Activated T-cell treated with anti-CD3 and anti-CD28 coated beads, Interleukin-2, amount 50 U/mL, for 72 hours (primary cell): Measurements from ENCODE around the gene PSMD2. TPM values are rescaled to one million over a fixed set of nuclear protein-coding genes. Genes with fewer than 3 reads are reported as not detected.

ENCODE experiments used
- ATAC-seq, 2 donors: fragments of 150-1000 bp; cut with Tn5 transposase; replicated peaks in 1 of 2; 2 replicates each; pipeline ENCODE4 v1.10.0; 2021; ENCODE audit warnings: moderate library complexity in 2 of 2, mild to moderate bottlenecking in 1 of 2
- DNase-seq, 2 donors: peaks; one replicate each; pipeline ENCODE4 v3.0.0; 2021 to 2022; ENCODE audit warnings: mixed read lengths in 1 of 2
- H3K27ac Mint-ChIP-seq: one replicate; pipeline ENCODE4 v1.8.0; 2022; ENCODE audit warnings: mild to moderate bottlenecking, moderate library complexity, mixed read lengths
- H3K27me3 Mint-ChIP-seq: one replicate; pipeline ENCODE4 v1.8.0; 2022; ENCODE audit warnings: low read depth, mixed read lengths
- H3K36me3 Mint-ChIP-seq, 2 donors: one replicate each; pipeline ENCODE4 v1.8.0; 2022; ENCODE audit warnings: mixed read lengths in 2 of 2, mild to moderate bottlenecking in 1 of 2; ENCODE audit not compliant: insufficient read depth in 2 of 2
- H3K4me1 Mint-ChIP-seq: one replicate; pipeline ENCODE4 v1.8.0; 2022; ENCODE audit warnings: low read depth, mixed read lengths
- H3K4me3 Mint-ChIP-seq, 2 donors: one replicate each; pipeline ENCODE4 v1.8.0; 2022; ENCODE audit warnings: mild to moderate bottlenecking in 2 of 2, mixed read lengths in 2 of 2, moderate library complexity in 2 of 2
- H3K9me3 Mint-ChIP-seq, 2 donors: one replicate each; pipeline ENCODE4 v1.8.0; 2022; ENCODE audit warnings: mixed read lengths in 2 of 2
- total RNA-seq, 2 donors: library from RNA; stranded (reverse); gene quantifications; one replicate each; pipeline ENCODE4 v1.2.3, GENCODE V29; 2022

Gene PSMD2
- total RNA-seq, 2 donors from 2014 or later: 169 to 184 TPM

DNA sequence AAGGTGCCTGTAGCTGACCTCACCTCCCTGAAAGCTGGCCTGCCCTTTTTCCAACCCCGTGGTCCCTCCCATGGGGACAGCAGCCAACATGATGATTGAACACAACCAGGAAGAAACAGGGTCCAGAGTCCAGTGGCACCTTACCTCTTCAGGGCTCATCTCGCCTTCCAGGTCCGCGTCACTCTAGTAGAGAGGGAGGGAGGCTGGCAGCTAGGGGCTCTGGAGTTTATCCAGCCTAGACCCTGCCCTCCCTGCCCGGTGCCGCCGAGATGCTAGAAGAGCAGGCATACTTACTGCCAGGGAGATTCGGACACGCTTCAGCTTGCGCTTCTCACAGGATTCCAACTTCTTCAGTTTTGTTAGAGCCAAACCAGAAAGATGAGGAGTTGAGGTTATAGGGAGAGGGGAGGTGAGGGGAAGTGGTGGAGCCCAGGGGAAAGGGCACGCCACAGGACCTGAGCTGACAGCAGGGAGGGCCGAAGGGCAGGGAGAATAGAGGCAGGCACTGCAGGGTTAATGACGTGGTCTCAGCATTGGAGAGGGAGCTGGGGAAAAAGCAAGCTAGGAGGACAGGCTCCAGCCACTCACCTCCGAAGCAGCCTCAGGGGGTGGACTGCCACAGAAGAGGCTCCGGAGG lies 53.2 kb downstream of the PSMD2 start:
- DNase-seq: no peak
- Mint-ChIP-seq H3K4me1 (peaks cover 5% of the 10 kb centered on the region), H3K36me3 (no peaks in the 10 kb centered on the region), H3K9me3 (no peaks in the 10 kb centered on the region), H3K4me3 (no peak overlapping the region), H3K27me3 (no peaks in the 10 kb centered on the region), H3K27ac (no peak overlapping the region)
- no peak for ATAC-seq

DNA sequence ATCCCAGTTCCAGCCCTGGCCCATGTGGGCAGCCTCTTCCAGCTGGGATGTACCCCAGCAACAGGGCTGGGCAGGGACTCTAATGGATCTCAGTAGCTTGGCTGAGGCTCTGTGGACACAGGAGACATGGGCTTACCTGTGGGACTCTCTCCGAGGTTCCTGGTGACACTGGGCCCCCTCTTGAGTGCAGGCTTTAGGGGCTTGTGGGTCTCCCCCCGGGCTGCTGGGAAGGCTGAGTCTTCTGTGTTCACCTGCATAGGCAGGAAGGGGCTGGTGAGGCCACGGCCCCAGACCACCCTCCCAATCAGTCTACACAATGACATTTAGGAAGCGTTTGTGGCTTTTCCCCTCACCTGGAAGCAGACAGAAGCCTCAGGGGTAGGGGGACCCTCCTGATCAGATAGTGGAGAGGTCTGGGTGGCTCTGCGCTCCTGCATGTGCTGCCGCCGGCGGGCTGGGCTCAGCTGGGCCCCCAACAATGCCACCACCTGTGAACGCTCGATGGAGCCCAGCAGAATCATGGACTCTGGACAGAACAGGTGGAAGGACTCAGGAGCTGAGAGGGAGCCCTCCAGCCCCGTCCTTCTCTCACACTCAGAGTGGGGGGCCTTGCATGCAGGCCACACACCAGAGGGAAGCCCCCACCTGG lies 54.0 kb downstream of the PSMD2 start:
- Mint-ChIP-seq H3K27ac (no peak overlapping the region), H3K4me1 (peaks cover under 1% of the 10 kb centered on the region)

DNA sequence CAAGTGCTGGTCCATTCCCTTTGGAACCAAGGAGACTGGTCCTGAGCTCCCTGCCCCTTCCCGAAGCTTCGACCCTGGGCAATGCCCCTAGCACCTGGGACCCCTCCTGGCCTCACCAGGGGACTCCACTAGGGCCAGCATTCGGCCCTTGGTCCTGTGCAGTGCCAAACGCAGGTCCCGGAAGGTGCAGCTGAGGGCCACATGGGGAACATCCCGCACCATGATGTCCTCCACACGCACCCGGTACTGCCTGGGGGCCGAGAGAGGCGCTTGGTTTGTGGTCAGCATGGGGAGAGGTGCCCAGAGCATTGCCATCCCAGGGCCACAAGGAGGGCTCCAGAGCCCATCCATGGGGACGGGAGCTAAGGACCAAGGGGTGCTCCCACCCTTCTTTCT lies 54.5 kb downstream of the PSMD2 start:
- Mint-ChIP-seq H3K36me3 (no peaks in the 10 kb centered on the region), H3K27me3 (no peaks in the 10 kb centered on the region), H3K9me3 (no peaks in the 10 kb centered on the region), H3K4me1 (no peaks in the 10 kb centered on the region), H3K27ac (no peak overlapping the region), H3K4me3 (no peak overlapping the region)
- no peak for DNase-seq
- no peak for ATAC-seq

More for the DNA sequence above, 54.0 kb downstream of the PSMD2 start:
- no peak for DNase-seq
- no peak for ATAC-seq
- H3K4me3 Mint-ChIP-seq: no peak overlapping the region
- no peaks in the 10 kb centered on the region for H3K27me3 Mint-ChIP-seq
- no peaks in the 10 kb centered on the region for H3K9me3 Mint-ChIP-seq
- H3K36me3 Mint-ChIP-seq: no peaks in the 10 kb centered on the region

GRCh38 chr3:184354121-184354728 lies 55.2 kb downstream of the PSMD2 start:
- Mint-ChIP-seq H3K27me3 (no peaks in the 10 kb centered on the region), H3K36me3 (no peaks in the 10 kb centered on the region), H3K4me3 (no peak overlapping the region), H3K27ac (no peak overlapping the region), H3K9me3 (no peaks in the 10 kb centered on the region), H3K4me1 (no peaks in the 10 kb centered on the region)
- DNase-seq (peak; percentile 68 to 69), ATAC-seq (peak; percentile 71 to 84)

DNA sequence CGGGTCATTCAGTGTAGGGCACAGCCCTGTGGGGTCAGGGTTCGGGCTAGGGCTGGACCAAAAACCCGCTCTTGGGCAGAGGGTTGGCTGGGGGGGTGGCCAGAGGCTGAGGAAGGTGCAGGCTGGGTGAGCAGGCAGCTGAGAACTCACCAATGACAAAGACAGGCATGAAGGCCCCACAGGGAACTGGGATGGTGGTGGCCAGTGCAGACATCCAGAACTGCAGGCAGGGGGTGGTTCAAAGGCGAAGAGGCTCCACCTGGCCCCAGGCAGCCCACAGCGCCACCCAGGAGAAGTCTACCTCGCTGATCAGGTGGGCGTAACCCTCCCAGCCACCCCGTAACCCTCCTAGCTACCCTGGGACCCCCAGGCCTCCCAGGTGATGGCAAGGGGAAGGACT lies 55.7 kb downstream of the PSMD2 start:
- Mint-ChIP-seq H3K36me3 (no peaks in the 10 kb centered on the region), H3K27me3 (no peaks in the 10 kb centered on the region), H3K27ac (no peak overlapping the region), H3K4me3 (no peak overlapping the region), H3K9me3 (no peaks in the 10 kb centered on the region), H3K4me1 (peaks cover under 1% of the 10 kb centered on the region)
- peak in 1 of 2 donors; percentile 4 for ATAC-seq
- no peak for DNase-seq

DNA sequence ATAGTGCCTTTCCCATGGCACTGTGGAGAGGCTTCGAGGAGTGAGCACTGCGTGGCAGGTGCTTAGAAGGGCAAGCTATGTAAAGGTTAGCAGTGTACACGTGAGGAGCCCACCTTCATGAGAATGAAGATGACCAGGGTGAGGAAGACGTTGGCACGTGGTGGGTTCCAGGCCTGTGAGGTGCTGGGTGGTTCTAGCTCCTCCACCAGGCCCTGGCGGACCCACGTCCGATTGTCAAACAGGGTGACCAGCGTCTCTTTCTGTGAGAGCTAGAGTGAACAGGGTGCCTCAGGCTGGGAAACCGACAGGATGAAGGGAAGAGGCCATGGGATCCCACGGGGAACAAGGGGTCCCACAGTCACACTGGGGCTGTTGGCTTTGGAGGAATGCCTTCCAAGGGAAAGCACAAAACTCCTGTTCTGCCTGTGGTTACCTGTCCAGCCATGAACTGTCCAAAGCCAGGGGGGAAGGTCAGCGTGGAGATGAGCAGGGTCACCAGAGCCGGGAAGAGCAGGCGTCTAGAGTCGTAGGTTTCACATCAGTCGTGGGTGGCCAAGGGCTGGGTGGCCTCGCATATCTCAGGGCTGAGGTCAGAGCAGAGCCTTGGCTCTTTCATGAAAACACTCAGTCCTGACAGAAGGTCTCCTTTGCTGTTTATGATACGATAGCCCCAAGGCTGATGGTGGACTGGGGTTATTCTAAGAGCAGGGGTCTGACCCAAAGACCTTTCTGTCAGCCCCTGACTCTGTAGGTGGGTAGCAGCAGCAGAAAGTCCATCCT lies 56.4 kb downstream of the PSMD2 start:
- Mint-ChIP-seq H3K27ac (no peak overlapping the region), H3K36me3 (no peaks in the 10 kb centered on the region), H3K27me3 (no peaks in the 10 kb centered on the region), H3K4me3 (no peak overlapping the region), H3K4me1 (peaks cover 8% of the 10 kb centered on the region), H3K9me3 (no peaks in the 10 kb centered on the region)
- ATAC-seq: no peak
- no peak for DNase-seq

- H3K27me3 Mint-ChIP-seq: no peaks in the 10 kb centered on the region
- H3K4me1 Mint-ChIP-seq: peaks cover 14% of the 10 kb centered on the region
- no peaks in the 10 kb centered on the region for H3K9me3 Mint-ChIP-seq
- no peak overlapping the region for H3K4me3 Mint-ChIP-seq
- peaks cover 0 to 2% of the 10 kb centered on the region in 2 donors for H3K36me3 Mint-ChIP-seq
- no peak for DNase-seq
- no peak for ATAC-seq
- no peak overlapping the region for H3K27ac Mint-ChIP-seq
These were observed 58.4 kb downstream of the PSMD2 start for GRCh38 chr3:184357248-184358123.

DNA sequence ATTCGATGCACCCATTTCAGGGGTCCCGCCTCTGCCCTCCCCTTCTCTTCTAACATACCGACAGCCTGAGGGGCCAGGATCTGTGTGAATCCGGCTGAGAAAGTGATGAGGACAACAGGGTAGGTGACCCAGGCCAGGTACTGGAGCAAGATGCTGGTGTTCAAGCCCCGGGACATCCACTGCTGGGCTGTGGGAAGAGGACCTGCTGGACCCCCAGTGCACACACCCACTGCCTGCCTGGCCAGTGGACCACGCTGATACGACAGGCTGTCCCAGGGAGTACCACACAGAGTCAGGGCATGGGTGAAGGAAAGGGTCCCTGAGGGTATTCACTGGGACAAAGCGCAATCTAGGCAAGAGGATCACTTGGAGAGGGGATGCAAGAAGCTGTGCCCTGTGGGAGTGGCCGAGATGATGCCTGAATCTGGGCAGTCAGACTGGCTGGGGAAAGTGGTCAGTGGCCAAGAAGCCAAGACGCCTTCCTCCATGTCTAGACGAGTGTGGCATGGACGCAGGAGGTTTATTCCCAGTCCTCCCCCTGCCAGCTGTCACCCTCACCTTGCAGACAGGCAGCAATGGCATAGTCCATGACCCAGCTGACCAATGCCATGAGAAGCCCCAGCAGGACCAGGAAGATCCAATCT lies 59.2 kb downstream of the PSMD2 start:
- no peaks in the 10 kb centered on the region for H3K9me3 Mint-ChIP-seq
- H3K36me3 Mint-ChIP-seq: peaks cover 0 to 2% of the 10 kb centered on the region in 2 donors
- H3K4me3 Mint-ChIP-seq: no peak overlapping the region
- no peak for DNase-seq
- ATAC-seq: no peak
- no peak overlapping the region for H3K27ac Mint-ChIP-seq
- no peaks in the 10 kb centered on the region for H3K27me3 Mint-ChIP-seq
- peaks cover 14% of the 10 kb centered on the region for H3K4me1 Mint-ChIP-seq

Other genes with a start within 250 kb of the PSMD2 start
- not detected for gene HTR3C, start 246.2 kb upstream of the PSMD2 start, total RNA-seq
- not detected for gene HTR3E, start 202.2 kb upstream of the PSMD2 start, total RNA-seq
- gene EIF2B5, start 163.9 kb upstream of the PSMD2 start, total RNA-seq: 10 to 100 TPM; 47.0 to 55.4 TPM
- 10 to 100 TPM; 42.6 to 45.9 TPM for gene DVL3, start 143.9 kb upstream of the PSMD2 start, total RNA-seq
- gene AP2M1, start 124.4 kb upstream of the PSMD2 start, total RNA-seq: 100 to 1,000 TPM; 178 to 194 TPM
- gene ABCF3, start 113.0 kb upstream of the PSMD2 start, total RNA-seq: 10 to 100 TPM; 70.8 to 71.6 TPM
- under 1 TPM in 1 of 2 donors, not detected in 1; 0.07 TPM for gene VWA5B2, start 69.7 kb upstream of the PSMD2 start, total RNA-seq
- gene ALG3, start 50.3 kb upstream of the PSMD2 start, total RNA-seq: 10 to 100 TPM; 22.7 to 26.3 TPM
- gene EEF1AKMT4, start 49.6 kb upstream of the PSMD2 start, total RNA-seq: 1 to 10 TPM; 3.5 to 3.6 TPM
- under 1 TPM; 0.24 to 0.35 TPM for gene CAMK2N2, start 37.7 kb upstream of the PSMD2 start, total RNA-seq
- not detected for gene ECE2, start 23.2 kb upstream of the PSMD2 start, total RNA-seq
- 100 to 1,000 TPM; 274 to 305 TPM for gene EIF4G1, start 15.4 kb downstream of the PSMD2 start, total RNA-seq
- gene FAM131A, start 38.4 kb downstream of the PSMD2 start, total RNA-seq: 1 to 10 TPM; 6.6 to 7.6 TPM
- gene CLCN2, start 62.4 kb downstream of the PSMD2 start, total RNA-seq: 1 to 10 TPM; 3.1 to 3.9 TPM
- gene POLR2H, start 62.5 kb downstream of the PSMD2 start, total RNA-seq: 10 to 100 TPM; 86.9 to 93.6 TPM
- not detected for gene THPO, start 79.0 kb downstream of the PSMD2 start, total RNA-seq
- gene CHRD, start 80.8 kb downstream of the PSMD2 start, total RNA-seq: under 1 TPM in 1 of 2 donors, not detected in 1; 0.19 TPM